ENCODE measurements around the gene RDX.

The RDX gene

DNA sequence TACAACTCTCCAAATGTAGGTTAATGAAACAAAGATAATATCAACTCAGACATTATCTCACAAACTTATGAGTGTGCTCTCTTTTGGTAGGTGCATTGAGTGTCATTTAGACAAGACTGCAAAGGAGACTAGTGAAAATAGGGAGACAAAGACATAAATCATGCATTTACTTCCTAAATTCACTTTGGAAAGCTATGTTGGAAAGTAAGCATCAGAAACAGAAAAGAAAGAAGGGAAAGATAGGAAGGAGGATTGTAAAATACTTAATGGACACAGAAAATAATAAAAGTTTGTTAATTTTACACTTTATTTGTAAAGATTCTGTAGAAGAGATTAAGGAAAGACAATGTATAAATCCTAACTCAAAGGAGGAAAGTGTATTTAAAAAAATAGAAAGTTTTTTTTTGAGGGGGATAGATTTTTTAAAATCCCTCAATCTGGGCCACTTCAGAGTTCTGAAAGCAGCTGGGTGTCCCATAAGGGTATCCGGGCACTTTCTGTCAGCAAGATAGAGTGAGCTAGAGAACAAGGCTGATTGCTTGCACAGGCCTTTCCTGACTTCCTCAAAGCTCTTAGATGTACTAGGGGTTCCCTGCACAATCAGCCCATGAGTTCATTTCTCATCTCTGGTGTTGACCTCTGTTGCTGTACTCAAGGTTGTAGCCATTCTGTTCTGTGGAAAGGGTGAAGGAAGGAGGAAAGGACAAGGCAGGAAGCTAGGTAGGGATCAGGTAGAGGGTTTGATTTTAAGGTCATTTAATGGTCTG is 22.4 kb upstream of the RDX start:
- H3K9me3 ChIP-seq (ENCODE audit: insufficient read depth, low read length, severe bottlenecking), result no peaks in the 10 kb centered on the region
- H3K79me2 ChIP-seq (ENCODE audit: insufficient read depth, low read length), result no peaks in the 10 kb centered on the region
- TF ChIP-seq EZH2 (IDR thresholded peaks at IDR 0.05; ENCODE audit: borderline replicate concordance, low read depth, low read length, severe bottlenecking) (no peak), CTCF (IDR thresholded peaks at IDR 0.05; ENCODE audit: borderline replicate concordance, extremely low read depth, low read length, poor library complexity, severe bottlenecking) (no peak)
- H3K4me2 ChIP-seq (ENCODE audit: insufficient read depth, low read length), result no peak overlapping the region
- H3K27me3 ChIP-seq (ENCODE audit: insufficient read depth, low read length, poor library complexity), result no peaks in the 10 kb centered on the region
- ATAC-seq (ENCODE audit: insufficient read depth, low read depth), result no peak
- no peaks in the 10 kb centered on the region for H3K36me3 ChIP-seq (ENCODE audit: insufficient read depth, low read length)
- no peaks in the 10 kb centered on the region for H4K20me1 ChIP-seq (ENCODE audit: insufficient read depth, low read length)
- H2AFZ ChIP-seq (ENCODE audit: low read depth, low read length), result no peak overlapping the region
- no peak overlapping the region for H3K27ac ChIP-seq (ENCODE audit: low read length)
- no peaks in the 10 kb centered on the region for H3K4me1 ChIP-seq (ENCODE audit: insufficient read depth, low read length)
- DNase-seq, result no peak
- H3K9ac ChIP-seq (ENCODE audit: low read depth, low read length), result no peak overlapping the region
- no peak overlapping the region for H3K4me3 ChIP-seq (ENCODE audit: low read depth in 1 of 2, low read length in 2 of 2)

DNA sequence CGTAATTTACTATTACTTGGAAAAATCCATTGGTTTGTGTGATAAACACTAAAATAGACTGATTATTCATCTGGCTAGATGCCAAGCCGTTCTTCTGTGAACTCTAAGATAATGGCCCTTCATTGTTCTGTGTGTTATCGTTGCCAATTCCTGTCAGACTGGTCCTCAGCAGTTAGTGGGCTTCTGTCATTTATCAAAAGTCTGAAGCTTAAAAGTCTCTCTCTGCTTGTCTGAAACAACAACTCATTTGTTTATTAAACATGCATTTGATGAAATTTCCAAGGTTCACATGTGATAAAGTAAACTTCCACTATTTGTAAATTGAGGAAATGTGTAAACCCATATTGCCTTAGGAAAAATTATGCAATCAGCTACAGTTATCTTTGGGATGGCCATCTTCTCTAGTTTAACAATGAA is 21.1 kb upstream of the RDX start:
- Histone ChIP-seq H3K9ac (ENCODE audit: low read depth, low read length) (no peak overlapping the region), H3K4me1 (ENCODE audit: insufficient read depth, low read length) (no peaks in the 10 kb centered on the region), H3K27ac (ENCODE audit: low read length) (no peak overlapping the region), H3K36me3 (ENCODE audit: insufficient read depth, low read length) (no peaks in the 10 kb centered on the region), H3K4me2 (ENCODE audit: insufficient read depth, low read length) (no peak overlapping the region), H3K27me3 (ENCODE audit: insufficient read depth, low read length, poor library complexity) (no peaks in the 10 kb centered on the region), H2AFZ (ENCODE audit: low read depth, low read length) (no peak overlapping the region), H4K20me1 (ENCODE audit: insufficient read depth, low read length) (no peaks in the 10 kb centered on the region), H3K79me2 (ENCODE audit: insufficient read depth, low read length) (no peaks in the 10 kb centered on the region), H3K4me3 (ENCODE audit: low read depth in 1 of 2, low read length in 2 of 2) (no peak overlapping the region), H3K9me3 (ENCODE audit: insufficient read depth, low read length, severe bottlenecking) (no peaks in the 10 kb centered on the region)
- TF ChIP-seq CTCF (IDR thresholded peaks at IDR 0.05; ENCODE audit: borderline replicate concordance, extremely low read depth, low read length, poor library complexity, severe bottlenecking) (no peak), EZH2 (IDR thresholded peaks at IDR 0.05; ENCODE audit: borderline replicate concordance, low read depth, low read length, severe bottlenecking) (no peak)
- no peak for ATAC-seq (ENCODE audit: insufficient read depth, low read depth)
- DNase-seq, result no peak

- TF ChIP-seq CTCF (IDR thresholded peaks at IDR 0.05; ENCODE audit: borderline replicate concordance, extremely low read depth, low read length, poor library complexity, severe bottlenecking) (no peak), EZH2 (IDR thresholded peaks at IDR 0.05; ENCODE audit: borderline replicate concordance, low read depth, low read length, severe bottlenecking) (no peak)
- ATAC-seq (ENCODE audit: insufficient read depth, low read depth), result no peak
- no peaks in the 10 kb centered on the region for H3K9me3 ChIP-seq (ENCODE audit: insufficient read depth, low read length, severe bottlenecking)
These were observed 18.1 kb upstream of the RDX start for GRCh38 chr11:110314366-110315095.

More at GRCh38 chr11:110314366-110315095, 18.1 kb upstream of the RDX start:
- H3K9ac ChIP-seq (ENCODE audit: low read depth, low read length), result no peak overlapping the region
- H3K4me3 ChIP-seq (ENCODE audit: low read depth in 1 of 2, low read length in 2 of 2), result no peak overlapping the region
- H3K4me2 ChIP-seq (ENCODE audit: insufficient read depth, low read length), result no peak overlapping the region
- H3K4me1 ChIP-seq (ENCODE audit: insufficient read depth, low read length), result no peaks in the 10 kb centered on the region
- no peaks in the 10 kb centered on the region for H3K27me3 ChIP-seq (ENCODE audit: insufficient read depth, low read length, poor library complexity)
- no peak for DNase-seq
- H2AFZ ChIP-seq (ENCODE audit: low read depth, low read length), result no peak overlapping the region
- no peak overlapping the region for H3K27ac ChIP-seq (ENCODE audit: low read length)
- H3K36me3 ChIP-seq (ENCODE audit: insufficient read depth, low read length), result no peaks in the 10 kb centered on the region
- H4K20me1 ChIP-seq (ENCODE audit: insufficient read depth, low read length), result no peaks in the 10 kb centered on the region
- H3K79me2 ChIP-seq (ENCODE audit: insufficient read depth, low read length), result no peaks in the 10 kb centered on the region

All from DND-41 (cell line).